Ishikawa (cell line): Measurements from ENCODE around the gene LYL1.

Source experiments
- CEBPB ChIP-seq: IDR thresholded peaks from 2 replicates; pipeline ENCODE4 v1.6.1; 2012
- EGR1 ChIP-seq: IDR thresholded peaks from 2 replicates; pipeline ENCODE4 v1.6.1; 2012
- EP300 ChIP-seq: IDR thresholded peaks from 2 replicates; pipeline ENCODE4 v1.6.1; 2012; ENCODE audit warnings: borderline replicate concordance
- NFIC ChIP-seq: IDR thresholded peaks from 2 replicates; pipeline ENCODE4 v1.6.1; 2012
- RAD21 ChIP-seq: IDR thresholded peaks from 2 replicates; pipeline ENCODE4 v1.6.1; 2012; ENCODE audit warnings: low read depth
- REST ChIP-seq: IDR thresholded peaks from 2 replicates; pipeline ENCODE4 v1.6.1; 2012; ENCODE audit warnings: low read depth, mild to moderate bottlenecking
- TAF1 ChIP-seq: IDR thresholded peaks from 2 replicates; pipeline ENCODE4 v1.6.1; 2012; ENCODE audit warnings: low read depth, mild to moderate bottlenecking
- TCF12 ChIP-seq: IDR thresholded peaks from 2 replicates; pipeline ENCODE4 v1.6.1; 2012; ENCODE audit warnings: low read depth
- USF1 ChIP-seq: IDR thresholded peaks from 2 replicates; pipeline ENCODE4 v1.6.1; 2012
- YY1 ChIP-seq: IDR thresholded peaks from 2 replicates; pipeline ENCODE4 v1.6.1; 2012; ENCODE audit warnings: low read depth

GRCh38 chr19:13089857-13090507 lies 12.7 kb downstream of the LYL1 start:
- TF ChIP-seq TAF1 (no peak), CEBPB (no peak), REST (no peak), RAD21 (no peak), EGR1 (no peak), EP300 (no peak), USF1 (no peak), NFIC (no peak), TCF12 (no peak), YY1 (no peak)
